HG03064 (cell line): ENCODE measurements around the gene LIMA1.
"Not testable (repeated sequence)": the region's sequence is repeated elsewhere in the genome, so short reads cannot be mapped to it uniquely, and the experiment has no call there.

Experiments used
- ATAC-seq: cut with Tn5 transposase; IDR thresholded peaks from one replicate; pipeline ENCODE4 v1.9.1; 2021; ENCODE audit warnings: low read depth; ENCODE audit not compliant: unreplicated experiment

Gene LIMA1

DNA sequence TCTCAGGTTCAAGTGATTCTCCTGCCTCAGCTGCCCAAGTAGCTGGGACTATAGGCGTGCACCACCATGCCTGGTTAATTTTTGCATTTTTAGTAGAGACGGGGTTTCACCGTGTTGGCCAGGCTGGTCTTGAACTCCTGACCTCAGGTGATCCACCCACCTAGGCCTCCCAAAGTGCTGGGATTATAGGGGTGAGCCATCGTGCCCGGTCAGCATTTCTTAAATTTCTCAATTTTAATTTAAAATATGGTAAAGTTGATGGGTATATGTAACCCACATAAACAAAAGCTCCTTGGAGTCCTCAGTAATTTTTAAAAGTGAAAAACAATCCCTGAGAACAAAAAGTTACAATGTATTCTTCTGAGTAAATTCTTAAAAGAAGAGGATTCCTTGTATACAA is 128.4 kb downstream of the LIMA1 start:
- ATAC-seq, result not testable (repeated sequence)

- ATAC-seq, result no peak
Measured at GRCh38 chr12:50151047-50151687, 132.2 kb downstream of the LIMA1 start.

- ATAC-seq, result no peak
Measured at GRCh38 chr12:50149311-50149710, 134.0 kb downstream of the LIMA1 start.

DNA sequence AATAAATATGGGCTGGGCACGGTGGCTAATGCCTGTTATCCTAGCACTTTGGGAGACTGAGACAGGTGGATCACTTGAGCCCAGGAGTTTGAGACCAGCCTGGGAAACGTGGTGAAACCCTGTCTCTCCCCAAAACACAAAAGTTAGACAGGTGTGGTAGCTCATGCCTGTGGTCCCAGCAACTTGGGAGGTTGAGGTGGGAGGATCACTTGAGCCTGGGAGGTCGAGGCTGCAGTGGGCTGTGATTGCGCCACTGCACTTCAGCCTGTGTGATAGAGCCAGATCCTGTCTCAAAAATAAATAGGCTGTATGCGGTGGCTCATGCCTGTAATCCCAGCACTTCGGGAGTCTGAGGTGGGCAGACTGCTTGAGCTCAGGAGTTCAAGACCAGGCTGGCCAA is 135.3 kb downstream of the LIMA1 start:
- ATAC-seq, result not testable (repeated sequence)

GRCh38 chr12:50147281-50147680 is 136.0 kb downstream of the LIMA1 start:
- ATAC-seq, result no peak

DNA sequence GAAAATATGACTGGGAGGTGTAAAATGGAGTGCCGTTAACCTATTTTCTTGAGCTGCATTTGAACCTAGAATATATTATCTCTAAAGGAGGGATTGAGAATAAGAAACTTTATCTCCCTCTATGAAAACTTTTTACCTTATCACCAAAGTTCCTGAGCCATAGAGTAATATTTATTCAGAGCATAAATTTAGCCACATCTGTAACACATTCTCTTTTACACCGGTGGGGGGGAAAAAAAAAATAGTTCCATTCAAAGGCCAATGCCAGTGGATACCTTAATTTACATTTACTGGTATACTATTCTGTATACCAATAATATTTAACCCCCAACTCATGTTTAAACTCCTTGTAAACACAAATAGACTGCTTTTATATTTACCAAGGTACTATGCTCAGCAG is 137.9 kb downstream of the LIMA1 start:
- no peak for ATAC-seq

DNA sequence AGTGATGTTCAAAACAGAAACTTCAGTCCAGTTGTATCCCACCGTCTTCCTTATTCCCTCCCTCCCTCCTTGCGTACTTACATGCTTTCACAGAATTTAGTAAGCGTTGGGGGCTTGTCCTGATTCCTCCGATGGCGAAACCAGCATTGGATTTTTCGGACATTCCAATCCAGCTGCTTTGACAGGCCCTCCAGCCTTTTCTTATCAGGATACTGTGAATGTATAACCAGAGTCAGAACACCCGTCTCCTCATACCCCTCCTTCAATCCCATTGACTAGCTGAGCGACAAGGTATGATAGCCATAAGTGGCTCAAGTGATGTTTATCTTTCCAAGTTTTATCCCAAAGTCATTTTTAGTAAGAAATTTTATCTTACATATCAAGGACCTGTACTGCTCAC is 140.3 kb downstream of the LIMA1 start:
- ATAC-seq, result no peak

DNA sequence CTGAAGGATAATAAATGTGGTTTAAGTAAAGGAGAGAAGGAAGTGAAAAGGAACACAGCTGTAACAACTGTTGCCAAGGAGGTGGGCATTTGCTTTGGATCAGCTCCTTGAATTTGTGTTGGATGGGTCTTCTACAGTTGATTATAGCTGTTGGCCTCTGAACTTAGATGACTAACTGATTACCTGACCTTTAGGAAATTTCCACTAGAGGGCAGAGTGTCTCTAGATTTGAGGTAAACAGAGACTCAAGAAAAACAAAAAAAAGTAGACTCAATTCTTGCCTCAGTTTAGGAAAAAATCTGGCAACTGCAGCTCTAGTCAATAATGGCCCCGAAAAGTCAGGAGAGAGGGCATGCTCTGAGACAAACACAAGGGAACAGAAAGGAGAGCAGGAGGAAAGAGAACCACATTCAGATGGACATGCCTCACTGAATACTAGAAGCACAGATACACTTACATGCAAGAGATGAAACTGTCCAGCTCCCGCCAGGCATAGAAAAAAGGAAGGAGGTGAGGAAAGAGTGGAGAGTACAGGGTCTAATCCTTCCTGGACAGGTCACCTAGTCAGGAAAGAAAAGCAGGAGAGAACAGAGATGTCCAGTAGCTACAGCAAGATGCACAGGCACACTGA is 150.7 kb downstream of the LIMA1 start:
- ATAC-seq, result no peak

DNA sequence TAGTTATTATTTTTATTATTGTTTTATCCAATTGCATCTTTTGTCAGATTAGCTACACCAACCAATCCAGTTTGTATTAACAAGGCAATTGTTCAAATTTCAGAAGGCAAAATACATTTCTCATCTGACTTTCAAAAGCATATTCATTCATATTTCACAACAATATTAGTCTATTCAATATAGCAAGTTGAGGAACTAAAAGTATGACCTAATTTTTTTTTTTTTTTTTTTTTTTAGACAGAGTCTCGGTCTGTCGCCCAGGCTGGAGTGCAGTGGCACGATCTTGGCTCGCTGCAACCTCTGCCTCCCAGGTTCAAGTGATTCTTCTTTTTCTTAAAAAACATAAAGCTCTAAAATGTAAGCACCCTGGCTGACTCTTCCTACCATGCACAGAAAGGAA is 154.0 kb downstream of the LIMA1 start:
- ATAC-seq, result no peak

GRCh38 chr12:50127546-50127945 is 155.8 kb downstream of the LIMA1 start:
- ATAC-seq, result no peak
